HPDE6-E6E7 (cell line): ENCODE results near the gene CEP112.
"Not testable (repeated sequence)": the region's sequence is repeated elsewhere in the genome, so short reads cannot be mapped to it uniquely, and the experiment has no call there.

Experiments used
- DNase-seq: peaks from one replicate; pipeline ENCODE4 v3.0.0; 2011; ENCODE audit warnings: missing footprints; ENCODE audit errors: extremely low spot score

Gene CEP112

GRCh38 chr17:65891231-65891735 is 300.6 kb downstream of the CEP112 start:
- no peak for DNase-seq

- DNase-seq = no peak
Measured at GRCh38 chr17:65888649-65889048, 303.3 kb downstream of the CEP112 start.

GRCh38 chr17:65886315-65887245 is 305.4 kb downstream of the CEP112 start:
- no peak for DNase-seq

- DNase-seq = no peak
Measured at GRCh38 chr17:65885541-65886312, 306.2 kb downstream of the CEP112 start.

- DNase-seq = no peak
Measured at GRCh38 chr17:65876985-65877384, 314.9 kb downstream of the CEP112 start.

- DNase-seq = no peak
Measured at GRCh38 chr17:65868881-65869280, 323.1 kb downstream of the CEP112 start.

- DNase-seq = no peak
Measured at GRCh38 chr17:65867014-65867413, 324.9 kb downstream of the CEP112 start.

GRCh38 chr17:65865715-65866425 is 326.1 kb downstream of the CEP112 start:
- no peak for DNase-seq

GRCh38 chr17:65864394-65864793 is 327.5 kb downstream of the CEP112 start:
- DNase-seq = no peak

GRCh38 chr17:65857718-65858117 is 334.2 kb downstream of the CEP112 start:
- DNase-seq = no peak

- DNase-seq = no peak
Measured at GRCh38 chr17:65856865-65857264, 335.1 kb downstream of the CEP112 start.

GRCh38 chr17:65855675-65856074 is 336.3 kb downstream of the CEP112 start:
- DNase-seq = no peak

GRCh38 chr17:65855245-65855644 is 336.7 kb downstream of the CEP112 start:
- peak; percentile 34 for DNase-seq

GRCh38 chr17:65853816-65854215 is 338.1 kb downstream of the CEP112 start:
- no peak for DNase-seq

- no peak for DNase-seq
Measured at GRCh38 chr17:65852911-65853310, 339.0 kb downstream of the CEP112 start.

- no peak for DNase-seq
Measured at GRCh38 chr17:65851965-65852736, 339.8 kb downstream of the CEP112 start.

- peak; percentile 13 for DNase-seq
Measured at GRCh38 chr17:65850486-65850885, 341.4 kb downstream of the CEP112 start.

- DNase-seq = no peak
Measured at GRCh38 chr17:65848751-65849150, 343.2 kb downstream of the CEP112 start.

- DNase-seq = no peak
Measured at GRCh38 chr17:65841089-65841488, 350.8 kb downstream of the CEP112 start.

- DNase-seq = not testable (repeated sequence)
Measured at GRCh38 chr17:65837232-65837631, 354.7 kb downstream of the CEP112 start.

GRCh38 chr17:65833214-65833613 is 358.7 kb downstream of the CEP112 start:
- DNase-seq = no peak
